Measurements from ENCODE around the gene TTC7B.

The TTC7B gene

GRCh38 chr14:90696720-90697119 lies 119.5 kb downstream of the TTC7B start:
- no peak overlapping the region for H3K27ac ChIP-seq
- TF ChIP-seq CTCF (conservative IDR thresholded peaks at IDR 0.05) (no peak), ZFX (IDR thresholded peaks at IDR 0.05) (no peak)

- TF ChIP-seq CTCF (conservative IDR thresholded peaks at IDR 0.05) (no peak), ZFX (IDR thresholded peaks at IDR 0.05) (no peak)
- H3K27ac ChIP-seq = no peak overlapping the region
Observed at GRCh38 chr14:90695997-90696660, 120.1 kb downstream of the TTC7B start.

GRCh38 chr14:90693413-90693812 lies 122.8 kb downstream of the TTC7B start:
- TF ChIP-seq ZFX (IDR thresholded peaks at IDR 0.05) = no peak
- TF ChIP-seq CTCF (conservative IDR thresholded peaks at IDR 0.05) = no peak
- H3K27ac ChIP-seq = no peak overlapping the region

GRCh38 chr14:90692826-90693225 lies 123.4 kb downstream of the TTC7B start:
- TF ChIP-seq CTCF (conservative IDR thresholded peaks at IDR 0.05) = no peak
- no peak for TF ChIP-seq ZFX (IDR thresholded peaks at IDR 0.05)
- no peak overlapping the region for H3K27ac ChIP-seq

GRCh38 chr14:90692061-90692460 lies 124.2 kb downstream of the TTC7B start:
- TF ChIP-seq ZFX (IDR thresholded peaks at IDR 0.05) = no peak
- no peak for TF ChIP-seq CTCF (conservative IDR thresholded peaks at IDR 0.05)
- H3K27ac ChIP-seq = no peak overlapping the region

- H3K27ac ChIP-seq = no peak overlapping the region
- no peak for TF ChIP-seq CTCF (conservative IDR thresholded peaks at IDR 0.05)
- TF ChIP-seq ZFX (IDR thresholded peaks at IDR 0.05) = no peak
Observed at GRCh38 chr14:90691627-90692026, 124.6 kb downstream of the TTC7B start.

- TF ChIP-seq ZFX (IDR thresholded peaks at IDR 0.05) = no peak
- no peak for TF ChIP-seq CTCF (conservative IDR thresholded peaks at IDR 0.05)
Observed at GRCh38 chr14:90687680-90688079, 128.6 kb downstream of the TTC7B start.

More at GRCh38 chr14:90687680-90688079, 128.6 kb downstream of the TTC7B start:
- no peak overlapping the region for H3K27ac ChIP-seq

Data from C4-2B (cell line).